MV-4-11 (cell line): ENCODE measurements around the gene TSPAN4.

ENCODE experiments used
- DNase-seq: peaks from one replicate; lab custom pipeline; 2025; lab: John Stamatoyannopoulos, UW

The TSPAN4 gene

GRCh38 chr11:804599-804964 is 38.1 kb upstream of the TSPAN4 start:
- no peak for DNase-seq

- DNase-seq = no peak
These were observed 34.0 kb upstream of the TSPAN4 start for GRCh38 chr11:808427-809286.

- peak; percentile 97 for DNase-seq
These were observed 33.2 kb upstream of the TSPAN4 start, which contains the start of gene RPLP2 for GRCh38 chr11:809287-810039. TSS of gene RPLP2 (plus strand) at chr11:809967. CDS start at chr11:810235, 268 bp downstream.

- no peak for DNase-seq
These were observed 32.5 kb upstream of the TSPAN4 start for GRCh38 chr11:810040-810567.

- DNase-seq = no peak
These were observed 31.0 kb upstream of the TSPAN4 start for GRCh38 chr11:811446-812245.

GRCh38 chr11:812390-812789 is 30.3 kb upstream of the TSPAN4 start:
- DNase-seq = no peak

GRCh38 chr11:813072-813455 is 29.6 kb upstream of the TSPAN4 start:
- no peak for DNase-seq

- DNase-seq = peak; percentile 38
These were observed 29.1 kb upstream of the TSPAN4 start for GRCh38 chr11:813456-814096.

- no peak for DNase-seq
These were observed 26.8 kb upstream of the TSPAN4 start for GRCh38 chr11:815675-816432.

GRCh38 chr11:816433-816779 is 26.2 kb upstream of the TSPAN4 start:
- DNase-seq = no peak

- no peak for DNase-seq
These were observed 24.1 kb upstream of the TSPAN4 start, which contains the start of gene PNPLA2 for GRCh38 chr11:818396-819128. TSS of gene PNPLA2 (plus strand) at chr11:818914. CDS start at chr11:819719, 805 bp downstream.

GRCh38 chr11:819129-819931 is 23.3 kb upstream of the TSPAN4 start:
- peak; percentile 75 for DNase-seq

GRCh38 chr11:819943-820649 is 22.6 kb upstream of the TSPAN4 start:
- peak; percentile 90 for DNase-seq

- peak; percentile 35 for DNase-seq
These were observed 21.8 kb upstream of the TSPAN4 start for GRCh38 chr11:820655-821511.

- peak; percentile 56 for DNase-seq
These were observed 20.9 kb upstream of the TSPAN4 start for GRCh38 chr11:821512-822371.

GRCh38 chr11:823441-824291 is 19.0 kb upstream of the TSPAN4 start:
- no peak for DNase-seq
